Neural progenitor cell (in vitro differentiated cells): Measurements from ENCODE around the gene MMRN1. TPM values are rescaled to one million over a fixed set of nuclear protein-coding genes. Genes with fewer than 3 reads are reported as not detected.

Experiments used
- DNase-seq: peaks from one replicate; pipeline ENCODE4 v3.0.0-alpha.2; 2016; ENCODE audit warnings: low spot score
- H2AFZ ChIP-seq: fragments of 200-600 bp; sonication (generic); replicated peaks from 2 replicates; pipeline ENCODE4 v1.6.1; 2016; ENCODE audit warnings: antibody characterized with exemption
- H3F3A ChIP-seq: fragments of 200-600 bp; sonication (generic); 2 replicates; pipeline ENCODE4 v1.6.1; 2016; ENCODE audit warnings: antibody characterized with exemption, low read depth
- H3K27ac ChIP-seq: fragments of 200-600 bp; sonication (generic); 2 replicates; pipeline ENCODE4 v1.5.1; 2016; ENCODE audit warnings: mild to moderate bottlenecking
- H3K27me3 ChIP-seq: fragments of 200-600 bp; sonication (generic); 2 replicates; pipeline ENCODE4 v1.6.1; 2016; ENCODE audit warnings: mild to moderate bottlenecking, moderate library complexity
- H3K36me3 ChIP-seq: fragments of 200-600 bp; sonication (generic); 2 replicates; pipeline ENCODE4 v1.5.1; 2016
- H3K4me1 ChIP-seq: fragments of 200-600 bp; sonication (generic); 2 replicates; pipeline ENCODE4 v1.6.1; 2016; ENCODE audit warnings: mixed run types
- H3K4me2 ChIP-seq: fragments of 200-600 bp; sonication (generic); 2 replicates; pipeline ENCODE4 v1.6.1; 2016
- H3K4me3 ChIP-seq: fragments of 200-600 bp; sonication (generic); 2 replicates; pipeline ENCODE4 v1.5.1; 2016
- H3K79me2 ChIP-seq: fragments of 200-600 bp; sonication (generic); 2 replicates; pipeline ENCODE4 v1.6.1; 2016; ENCODE audit warnings: low read depth
- H3K9ac ChIP-seq: fragments of 200-600 bp; sonication (generic); 2 replicates; pipeline ENCODE4 v1.6.1; 2016
- H3K9me3 ChIP-seq: fragments of 200-600 bp; sonication (generic); 2 replicates; pipeline ENCODE4 v1.5.1; 2016; ENCODE audit warnings: low read depth
- H4K20me1 ChIP-seq: fragments of 200-600 bp; sonication (generic); 2 replicates; pipeline ENCODE4 v1.6.1; 2016; ENCODE audit warnings: low read depth
- H3K27ac Mint-ChIP-seq: 3 replicates; pipeline ENCODE4 v1.8.0; 2021; ENCODE audit warnings: mixed read lengths
- H3K27me3 Mint-ChIP-seq: 2 replicates; pipeline ENCODE4 v1.8.0; 2022; ENCODE audit warnings: low read depth, mild to moderate bottlenecking, inconsistent platforms, moderate library complexity, mixed read lengths; ENCODE audit not compliant: insufficient read depth
- H3K36me3 Mint-ChIP-seq: 3 replicates; pipeline ENCODE4 v1.8.0; 2021; ENCODE audit warnings: mixed read lengths
- H3K4me1 Mint-ChIP-seq: 3 replicates; pipeline ENCODE4 v1.8.0; 2021; ENCODE audit warnings: mixed read lengths
- H3K4me3 Mint-ChIP-seq: 3 replicates; pipeline ENCODE4 v1.8.0; 2021; ENCODE audit warnings: mild to moderate bottlenecking, moderate library complexity, mixed read lengths
- H3K9me3 Mint-ChIP-seq: 3 replicates; pipeline ENCODE4 v1.8.0; 2020; ENCODE audit warnings: mixed read lengths
- CTCF ChIP-seq: fragments of 200-600 bp; sonication (generic); IDR thresholded peaks from 2 replicates; pipeline ENCODE4 v1.5.1; 2017; ENCODE audit warnings: antibody characterized with exemption, mild to moderate bottlenecking
- EZH2 ChIP-seq: fragments of 200-600 bp; sonication (generic); IDR thresholded peaks from 2 replicates; pipeline ENCODE4 v1.6.1; 2017; ENCODE audit warnings: antibody characterized with exemption, mild to moderate bottlenecking, moderate library complexity
- EZH2phosphoT487 ChIP-seq: fragments of 200-600 bp; sonication (generic); IDR thresholded peaks from 2 replicates; pipeline ENCODE4 v1.6.1; 2017; ENCODE audit warnings: antibody characterized with exemption
- total RNA-seq: library from RNA; depleted of rRNA; stranded (reverse); fragments of >200 nt; gene quantifications from 2 replicates; pipeline ENCODE4 v1.2.3, GENCODE V29; 2015; ENCODE audit warnings: low replicate concordance

Gene MMRN1
- total RNA-seq, 1 donor from 2014 or later = 0.37 TPM

- Histone ChIP-seq H3K9ac (no peak overlapping the region), H3K9me3 (no peaks in the 10 kb centered on the region), H4K20me1 (no peaks in the 10 kb centered on the region), H2AFZ (no peak overlapping the region), H3K27ac (no peak overlapping the region), H3K36me3 (no peaks in the 10 kb centered on the region), H3K4me3 (no peak overlapping the region), H3K79me2 (no peaks in the 10 kb centered on the region), H3K27me3 (no peaks in the 10 kb centered on the region), H3K4me2 (no peak overlapping the region), H3K4me1 (peaks cover 14% of the 10 kb centered on the region), H3F3A (no peaks in the 10 kb centered on the region)
- no peak for TF ChIP-seq EZH2phosphoT487
- TF ChIP-seq CTCF = no peak
- TF ChIP-seq EZH2 = no peak
- Mint-ChIP-seq H3K9me3 (peaks cover 8% of the 10 kb centered on the region), H3K36me3 (peaks cover 31% of the 10 kb centered on the region), H3K4me3 (no peak overlapping the region), H3K27ac (no peak overlapping the region), H3K4me1 (peaks cover 24% of the 10 kb centered on the region), H3K27me3 (no peaks in the 10 kb centered on the region)
- no peak for DNase-seq
Measured at GRCh38 chr4:89909889-89910288, 15.2 kb downstream of the MMRN1 start.

- no peak overlapping the region for H3K27ac ChIP-seq
- no peaks in the 10 kb centered on the region for H3K9me3 ChIP-seq
- Mint-ChIP-seq H3K27ac (no peak overlapping the region), H3K27me3 (no peaks in the 10 kb centered on the region), H3K36me3 (peaks cover 30% of the 10 kb centered on the region), H3K9me3 (peaks cover 8% of the 10 kb centered on the region), H3K4me3 (no peak overlapping the region), H3K4me1 (no peaks in the 10 kb centered on the region)
- no peak overlapping the region for H3K4me3 ChIP-seq
- no peaks in the 10 kb centered on the region for H3K27me3 ChIP-seq
- H3K9ac ChIP-seq = no peak overlapping the region
- no peaks in the 10 kb centered on the region for H4K20me1 ChIP-seq
- H3K4me2 ChIP-seq = no peak overlapping the region
- TF ChIP-seq CTCF = no peak
- TF ChIP-seq EZH2phosphoT487 = no peak
- TF ChIP-seq EZH2 = no peak
- no peaks in the 10 kb centered on the region for H3K4me1 ChIP-seq
- no peaks in the 10 kb centered on the region for H3K79me2 ChIP-seq
- H3F3A ChIP-seq = no peaks in the 10 kb centered on the region
- no peak for DNase-seq
- no peak overlapping the region for H2AFZ ChIP-seq
- no peaks in the 10 kb centered on the region for H3K36me3 ChIP-seq
Measured at GRCh38 chr4:89913623-89914022, 19.0 kb downstream of the MMRN1 start.

- Mint-ChIP-seq H3K27ac (no peak overlapping the region), H3K9me3 (peaks cover 3% of the 10 kb centered on the region), H3K4me3 (no peak overlapping the region), H3K27me3 (no peaks in the 10 kb centered on the region), H3K4me1 (no peaks in the 10 kb centered on the region), H3K36me3 (peaks cover 18% of the 10 kb centered on the region)
- Histone ChIP-seq H3K9me3 (no peaks in the 10 kb centered on the region), H3K27me3 (no peaks in the 10 kb centered on the region), H4K20me1 (no peaks in the 10 kb centered on the region), H3K9ac (no peak overlapping the region), H3K4me2 (no peak overlapping the region), H3K79me2 (no peaks in the 10 kb centered on the region), H3K36me3 (no peaks in the 10 kb centered on the region), H3K4me3 (no peak overlapping the region), H3K27ac (no peak overlapping the region), H3F3A (no peaks in the 10 kb centered on the region), H2AFZ (no peak overlapping the region), H3K4me1 (no peaks in the 10 kb centered on the region)
- DNase-seq = no peak
- no peak for TF ChIP-seq EZH2phosphoT487
- TF ChIP-seq EZH2 = no peak
- TF ChIP-seq CTCF = no peak
Measured at GRCh38 chr4:89914609-89915550, 20.2 kb downstream of the MMRN1 start.
